Activated T-helper 1 cell treated with Interleukin-2 at 50 U/mL for 16 hours (primary cell): Measurements from ENCODE around the gene SYCP2L.

Source experiments
- DNase-seq: peaks from one replicate; pipeline ENCODE4 v3.0.0-alpha.2; 2020; ENCODE audit warnings: low read depth

SYCP2L gene

GRCh38 chr6:11008821-11009220, 122.0 kb downstream of the SYCP2L start:
- no peak for DNase-seq

- no peak for DNase-seq
Observed at GRCh38 chr6:11009353-11009752, 122.5 kb downstream of the SYCP2L start.

- DNase-seq = no peak
Observed at GRCh38 chr6:11011787-11012234, 125.0 kb downstream of the SYCP2L start.

GRCh38 chr6:11012295-11012754, 125.5 kb downstream of the SYCP2L start:
- no peak for DNase-seq

- no peak for DNase-seq
Observed at GRCh38 chr6:11012976-11013720, 126.3 kb downstream of the SYCP2L start.

GRCh38 chr6:11013721-11014070, 126.8 kb downstream of the SYCP2L start:
- DNase-seq = no peak

- no peak for DNase-seq
Observed at GRCh38 chr6:11015102-11015501, 128.2 kb downstream of the SYCP2L start.

GRCh38 chr6:11016452-11016851, 129.6 kb downstream of the SYCP2L start:
- no peak for DNase-seq

- DNase-seq = no peak
Observed at GRCh38 chr6:11017090-11017489, 130.2 kb downstream of the SYCP2L start.

GRCh38 chr6:11018225-11018624, 131.4 kb downstream of the SYCP2L start:
- no peak for DNase-seq

GRCh38 chr6:11021003-11021402, 134.2 kb downstream of the SYCP2L start:
- DNase-seq = no peak

- DNase-seq = no peak
Observed at GRCh38 chr6:11021714-11022113, 134.9 kb downstream of the SYCP2L start.

- no peak for DNase-seq
Observed at GRCh38 chr6:11023032-11023431, 136.2 kb downstream of the SYCP2L start.
